Left kidney (tissue), 2 donors: Measurements from ENCODE around the gene KCNK1. TPM values are rescaled to one million over a fixed set of nuclear protein-coding genes. Genes with fewer than 3 reads are reported as not detected.
"Not testable (repeated sequence)": the region's sequence is repeated elsewhere in the genome, so short reads cannot be mapped to it uniquely, and the experiment has no call there.

Experiments
- DNase-seq: peaks from one replicate; pipeline ENCODE4 v3.0.0-alpha.2; 2013
- polyA plus RNA-seq: library from polyadenylated mRNA; unstranded; fragments of 120-200 nt; gene quantifications from one replicate; pipeline ENCODE4 v1.2.1, GENCODE V29; 2013; ENCODE audit not compliant: insufficient read length

KCNK1 gene
- polyA plus RNA-seq, 1 donor = 6.2 TPM

DNA sequence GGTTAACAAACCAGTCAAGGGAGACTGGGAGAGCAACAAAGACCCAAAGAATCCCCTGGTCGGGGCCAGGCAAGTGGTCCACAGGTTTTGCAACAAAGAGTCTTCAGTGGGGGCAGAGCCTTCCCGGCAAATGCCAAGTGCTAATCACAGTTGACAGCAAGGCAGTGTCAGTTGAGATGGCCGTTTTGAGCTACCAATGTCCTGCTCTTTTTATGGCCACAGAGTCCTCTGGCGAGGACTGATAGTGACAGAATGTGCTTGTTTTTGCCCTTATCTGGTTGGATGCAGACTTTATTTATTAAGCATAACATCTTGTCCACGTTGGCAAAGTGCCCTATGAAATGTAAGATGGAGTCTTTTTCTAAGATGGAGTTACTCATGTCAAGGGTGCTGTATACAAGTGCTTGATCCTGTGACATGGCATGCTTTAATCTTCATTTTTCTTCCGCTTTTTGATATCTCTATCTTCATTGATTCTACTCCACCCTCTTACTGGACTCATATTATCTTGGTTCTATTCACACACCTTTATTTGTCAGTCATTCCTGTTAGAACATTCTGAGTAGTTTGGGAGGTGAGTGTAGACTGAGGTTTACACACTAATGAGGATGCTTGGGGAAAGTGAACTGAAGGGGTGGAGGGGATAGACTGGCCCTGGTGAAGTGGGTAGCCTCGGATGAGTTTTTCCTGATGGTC lies 51.8 kb downstream of the KCNK1 start:
- DNase-seq = no peak

DNA sequence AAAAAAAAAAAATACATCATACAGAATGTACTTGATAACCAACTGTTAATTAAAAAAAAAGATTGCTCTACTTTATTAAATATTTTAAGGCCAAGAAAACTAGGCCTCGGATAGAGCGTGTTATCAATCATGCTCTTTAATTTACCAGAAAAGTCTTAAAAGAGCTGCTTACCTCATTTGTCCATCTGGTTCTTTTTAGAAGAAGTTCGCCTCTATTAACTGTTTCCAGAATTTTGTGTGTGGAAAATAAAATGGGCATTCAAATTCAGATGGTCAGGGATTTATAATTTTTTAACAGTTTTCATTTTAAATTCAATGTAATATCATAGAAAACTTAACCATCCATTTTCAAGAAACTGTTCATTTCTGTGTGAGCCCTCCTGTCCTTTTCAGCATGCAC lies 53.8 kb downstream of the KCNK1 start:
- DNase-seq = no peak

DNA sequence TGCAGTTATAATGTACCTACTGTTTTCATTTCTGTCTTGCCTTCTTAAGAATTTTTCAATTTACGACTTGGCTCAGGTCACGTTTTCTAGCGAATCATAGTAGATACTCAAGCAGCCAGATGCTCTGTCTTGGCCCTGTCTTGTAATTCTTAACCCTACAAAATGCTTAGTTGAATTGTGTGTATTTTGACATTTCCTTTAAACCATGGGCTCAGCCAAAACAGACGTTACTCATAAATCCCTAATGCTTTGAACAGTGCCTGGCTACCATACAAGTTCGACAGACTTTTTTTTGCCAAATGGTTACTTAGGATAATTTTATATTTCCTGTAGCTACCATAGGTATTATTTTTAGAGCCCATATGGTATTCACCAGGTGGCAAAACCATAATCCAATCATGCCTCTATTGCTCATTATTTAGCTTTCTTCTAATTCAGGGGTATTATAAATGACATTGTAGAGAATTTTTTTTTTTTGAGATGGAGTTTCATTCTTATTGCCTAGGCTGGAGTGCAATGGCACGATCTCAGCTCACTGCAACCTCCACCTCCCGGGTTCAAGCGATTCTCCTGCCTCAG lies 54.3 kb downstream of the KCNK1 start:
- DNase-seq = no peak

DNA sequence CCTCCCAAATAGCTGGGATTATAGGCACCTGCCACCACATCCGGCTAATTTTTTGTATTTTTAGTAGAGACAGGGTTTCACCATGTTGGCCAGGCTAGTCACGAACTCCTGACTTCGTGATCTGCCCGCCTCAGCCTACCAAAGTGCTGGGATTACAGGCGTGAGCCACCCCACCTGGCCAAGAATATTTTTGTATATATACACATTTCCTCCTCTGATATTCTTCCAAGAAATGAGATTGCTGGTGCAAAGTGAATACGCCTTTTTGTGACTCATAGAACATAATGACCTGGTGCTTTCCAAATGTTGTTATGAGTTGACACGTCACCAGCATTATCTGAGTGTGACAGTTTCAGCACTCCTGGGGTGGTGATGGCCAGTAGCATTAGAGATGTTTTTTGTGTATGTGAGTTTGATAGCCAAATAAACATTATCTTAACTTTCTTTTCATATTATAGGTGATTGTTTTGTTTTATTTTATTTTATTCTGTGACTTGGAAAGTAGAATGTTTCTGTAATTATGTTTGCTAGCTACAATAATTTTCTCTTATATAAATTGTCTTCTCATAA lies 54.9 kb downstream of the KCNK1 start:
- DNase-seq = no peak

DNA sequence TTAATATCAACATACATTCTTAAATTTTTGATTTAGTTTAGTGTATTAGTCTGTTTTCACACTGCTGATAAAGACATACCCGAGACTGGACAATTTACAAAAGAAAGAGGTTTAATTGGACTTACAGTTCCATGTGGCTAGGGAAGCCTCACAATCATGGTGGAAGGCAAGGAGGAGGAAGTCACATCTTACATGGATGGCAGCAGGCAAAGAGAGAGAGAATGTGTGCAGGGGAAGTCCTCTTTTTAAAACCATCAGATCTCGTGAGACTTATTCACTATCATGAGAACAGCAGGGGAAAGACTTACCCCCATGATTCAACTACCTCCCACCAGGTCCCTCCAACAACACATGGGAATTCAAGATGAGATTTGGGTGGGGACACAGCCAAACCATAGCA lies 56.5 kb downstream of the KCNK1 start:
- DNase-seq = not testable (repeated sequence)

DNA sequence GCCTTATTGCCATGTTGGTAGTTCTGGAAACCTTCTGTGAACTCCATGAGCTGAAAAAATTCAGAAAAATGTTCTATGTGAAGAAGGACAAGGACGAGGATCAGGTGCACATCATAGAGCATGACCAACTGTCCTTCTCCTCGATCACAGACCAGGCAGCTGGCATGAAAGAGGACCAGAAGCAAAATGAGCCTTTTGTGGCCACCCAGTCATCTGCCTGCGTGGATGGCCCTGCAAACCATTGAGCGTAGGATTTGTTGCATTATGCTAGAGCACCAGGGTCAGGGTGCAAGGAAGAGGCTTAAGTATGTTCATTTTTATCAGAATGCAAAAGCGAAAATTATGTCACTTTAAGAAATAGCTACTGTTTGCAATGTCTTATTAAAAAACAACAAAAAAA lies 57.4 kb downstream of the KCNK1 start:
- no peak for DNase-seq

DNA sequence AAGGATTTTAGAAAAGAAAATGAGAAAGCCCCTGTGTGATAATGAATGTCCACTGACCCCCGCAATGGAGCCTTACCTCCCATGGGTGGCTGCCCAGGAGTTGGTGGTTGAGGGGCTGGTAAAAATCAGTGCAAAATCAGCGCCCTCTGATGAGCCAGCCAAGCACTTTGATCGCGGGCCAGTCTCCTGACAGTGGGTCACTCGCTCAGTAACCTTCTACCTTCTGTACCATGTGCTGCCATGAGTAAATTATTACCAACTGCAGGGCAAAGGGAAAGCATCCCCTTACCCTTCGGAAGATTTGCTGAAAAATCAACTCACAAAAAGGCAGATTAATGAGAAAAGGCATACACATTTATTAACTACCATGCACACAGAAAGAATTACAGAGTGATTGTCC lies 58.8 kb downstream of the KCNK1 start:
- DNase-seq = no peak

DNA sequence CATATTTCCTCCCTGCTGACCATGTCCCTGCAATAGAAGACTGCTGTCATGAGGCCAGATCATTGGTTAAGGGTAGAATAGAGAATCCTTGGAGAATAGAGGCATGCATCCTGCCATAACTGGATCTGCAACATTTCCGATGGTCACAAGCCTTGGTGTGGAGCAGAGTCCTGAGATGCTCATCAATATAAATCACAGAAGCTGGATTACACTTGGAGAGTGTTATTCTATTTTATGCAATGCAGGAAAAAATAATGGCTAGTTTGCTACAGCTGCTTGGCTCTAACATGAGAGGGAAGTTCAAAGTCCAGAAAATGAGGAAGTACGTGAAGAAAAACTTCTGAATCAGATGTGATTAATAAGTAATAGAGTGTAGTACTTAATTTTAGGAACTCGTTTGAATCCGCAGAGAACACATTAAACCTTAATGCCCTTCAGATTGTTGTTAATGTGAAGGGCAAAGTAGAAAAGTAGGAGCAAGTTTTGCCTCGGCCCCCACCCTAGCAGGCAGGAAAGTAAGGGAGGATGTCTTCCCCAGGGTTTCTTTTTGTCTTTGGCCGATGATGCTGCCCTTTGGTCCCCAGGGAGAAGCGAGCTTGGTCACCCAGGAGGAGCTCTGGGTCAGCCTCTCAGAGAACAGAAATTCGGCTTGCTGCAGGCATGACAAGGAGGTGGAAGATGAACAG lies 59.5 kb downstream of the KCNK1 start:
- DNase-seq = no peak

DNA sequence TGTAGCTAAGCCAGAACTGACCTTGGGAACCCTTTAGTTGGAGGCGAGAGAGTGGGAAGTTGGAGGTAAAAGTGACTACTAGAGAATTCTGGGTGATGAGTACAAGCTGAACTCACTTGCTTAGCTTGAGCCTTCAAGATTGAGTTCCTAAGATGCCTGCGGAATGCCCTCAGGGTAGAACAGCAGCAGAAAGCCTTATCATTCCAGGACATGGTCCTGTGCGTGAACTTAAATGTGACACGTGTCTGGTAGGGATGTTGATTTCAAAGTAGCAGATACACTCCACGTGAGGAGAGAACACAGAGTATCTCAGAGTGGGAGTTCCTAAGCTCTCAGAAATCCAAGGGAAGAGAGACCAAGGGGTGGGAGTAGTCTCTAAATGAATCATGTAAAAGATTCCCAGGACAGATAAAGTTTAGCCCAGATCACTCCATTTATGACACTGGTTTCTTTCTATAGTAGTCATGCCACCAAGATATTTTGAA lies 60.1 kb downstream of the KCNK1 start:
- no peak for DNase-seq

DNA sequence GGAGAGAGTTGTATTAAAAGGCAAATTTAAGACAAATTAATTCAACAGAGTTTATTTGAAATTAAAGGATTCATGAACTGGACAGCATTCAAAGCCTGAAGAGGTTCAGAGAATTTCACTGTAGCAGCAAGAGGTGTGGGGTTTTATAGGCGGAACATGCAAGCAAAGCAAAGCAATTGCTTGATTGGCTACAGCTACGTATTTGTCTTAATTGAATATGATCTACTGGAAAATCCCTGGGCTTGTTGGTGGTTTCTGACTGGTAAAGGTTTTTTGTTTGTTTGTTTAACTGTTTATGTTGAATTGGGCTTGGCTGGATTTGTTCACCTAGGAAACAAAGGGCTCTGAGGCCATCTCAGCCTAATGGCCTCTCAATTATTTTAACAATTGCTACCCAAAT lies 61.5 kb downstream of the KCNK1 start:
- no peak for DNase-seq

DNA sequence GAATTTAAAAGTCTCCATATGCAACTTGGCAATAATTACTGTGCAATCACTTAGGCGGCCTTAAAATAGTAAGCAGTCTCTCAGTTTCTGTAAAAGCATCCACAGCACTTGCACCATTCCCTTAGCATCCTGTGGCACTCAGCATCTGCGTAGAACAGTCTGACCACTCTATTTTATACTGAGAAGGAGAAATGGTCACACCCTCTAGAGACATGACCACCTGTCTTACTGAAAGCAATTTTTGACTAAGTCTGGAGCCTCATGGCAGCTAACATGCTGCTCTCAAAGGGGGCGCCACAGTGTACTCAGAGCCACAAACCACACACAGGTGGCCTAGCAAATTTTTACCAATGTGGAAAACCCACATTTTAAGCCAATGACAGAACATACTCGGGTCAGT lies 62.0 kb downstream of the KCNK1 start:
- DNase-seq = no peak

DNA sequence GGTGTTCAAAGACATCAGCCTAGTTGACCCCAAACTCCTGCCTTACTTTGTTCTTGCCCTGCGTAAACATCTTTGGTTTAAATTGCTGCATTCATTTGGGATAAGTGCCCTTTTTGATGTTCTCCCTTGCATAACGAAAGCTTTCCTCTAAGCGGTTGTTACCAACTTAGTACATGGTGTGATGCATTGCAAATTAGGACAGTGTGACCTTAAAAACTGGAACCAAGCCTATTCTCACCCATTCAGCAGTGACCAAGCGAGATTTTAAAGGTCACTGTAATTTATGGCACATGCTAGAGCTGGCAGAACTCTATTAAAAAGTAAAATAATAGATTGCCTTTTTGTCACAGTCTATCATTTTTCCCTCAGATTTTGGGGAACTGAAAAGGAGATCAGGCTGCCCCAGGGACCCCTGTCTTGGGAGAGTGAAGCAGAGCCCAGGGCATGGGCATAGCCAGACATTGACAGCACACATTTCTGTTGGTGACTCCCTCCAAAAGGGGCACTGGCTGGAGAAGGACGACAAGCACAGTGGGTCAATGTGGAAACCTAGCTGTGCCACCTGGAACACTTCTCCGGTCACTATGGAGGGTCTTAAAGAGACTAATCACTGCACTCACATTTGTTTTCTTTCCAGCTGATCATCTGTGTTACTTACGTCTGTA lies 63.9 kb downstream of the KCNK1 start:
- DNase-seq = no peak

DNA sequence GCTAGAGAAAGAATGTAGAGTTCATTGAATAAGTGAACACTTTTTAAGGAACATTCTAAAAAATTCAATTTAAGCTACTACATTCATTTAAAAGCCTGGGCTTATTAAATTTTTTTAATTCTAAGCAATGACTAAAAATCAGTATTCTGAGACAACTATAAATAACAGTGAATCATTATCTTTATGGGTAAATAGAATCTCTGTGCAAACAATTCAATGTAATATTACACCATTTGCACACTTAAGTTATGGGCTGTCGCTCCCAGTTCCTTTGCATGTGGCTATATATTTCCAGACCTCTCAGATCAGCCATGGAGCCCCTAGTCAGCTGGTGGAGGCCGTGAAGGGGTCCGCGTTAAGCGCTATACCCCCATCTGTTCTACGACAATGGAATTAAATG lies 65.1 kb downstream of the KCNK1 start:
- no peak for DNase-seq

DNA sequence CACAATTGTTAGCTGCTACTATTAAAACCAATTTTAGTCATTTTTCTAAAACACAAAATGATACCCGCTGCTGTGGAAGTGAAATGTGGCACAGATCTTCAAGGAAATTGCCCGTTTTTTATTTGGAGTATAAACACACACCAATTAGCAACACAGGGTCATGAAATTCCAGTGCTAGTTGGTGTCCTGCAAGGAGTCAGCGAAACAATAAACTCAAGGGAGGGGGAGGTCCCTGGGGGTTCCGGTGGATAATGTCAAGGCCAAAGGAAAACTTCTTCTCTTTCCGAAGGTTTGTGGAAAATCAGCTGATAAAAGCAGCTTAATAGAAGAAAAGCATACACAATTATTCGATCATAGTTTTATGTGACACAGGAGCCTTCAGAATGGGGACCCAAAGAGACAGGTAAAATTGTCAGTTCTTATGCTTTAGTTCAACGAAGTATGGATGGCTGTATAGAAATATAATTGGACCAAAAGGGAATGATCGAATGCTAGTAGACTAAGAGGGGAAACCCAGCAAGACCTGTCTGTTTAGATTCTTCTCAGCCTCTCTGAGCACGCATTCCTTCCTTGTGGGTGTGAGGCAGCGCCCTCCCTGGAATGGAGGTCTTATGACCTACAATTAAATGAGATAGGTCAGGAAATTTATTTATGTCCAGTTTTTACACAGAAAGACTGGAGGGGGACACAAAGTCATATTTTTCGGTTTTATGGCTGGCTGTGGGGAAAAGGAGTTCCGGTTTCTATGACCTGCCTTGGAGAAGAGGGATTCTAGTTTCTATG lies 65.9 kb downstream of the KCNK1 start:
- DNase-seq = no peak

DNA sequence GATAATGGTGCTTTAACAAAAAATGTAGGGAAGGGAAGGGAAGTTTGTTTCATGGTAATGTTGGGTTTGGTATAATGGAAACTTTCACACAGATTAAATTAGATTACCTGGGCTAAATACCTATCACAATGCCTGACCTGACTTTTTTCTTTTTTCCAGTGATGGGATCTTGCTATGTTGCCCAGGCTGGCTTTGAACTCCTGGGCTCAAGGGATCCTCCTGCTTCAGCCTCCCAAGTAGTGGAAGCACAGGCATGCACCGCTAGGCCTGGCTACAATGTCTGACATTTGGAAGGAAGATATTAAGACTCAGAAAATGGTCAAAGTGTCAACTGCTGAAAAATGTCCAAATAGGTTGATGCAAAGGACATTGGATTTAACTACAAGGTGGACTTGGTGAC lies 67.4 kb downstream of the KCNK1 start:
- DNase-seq = no peak

DNA sequence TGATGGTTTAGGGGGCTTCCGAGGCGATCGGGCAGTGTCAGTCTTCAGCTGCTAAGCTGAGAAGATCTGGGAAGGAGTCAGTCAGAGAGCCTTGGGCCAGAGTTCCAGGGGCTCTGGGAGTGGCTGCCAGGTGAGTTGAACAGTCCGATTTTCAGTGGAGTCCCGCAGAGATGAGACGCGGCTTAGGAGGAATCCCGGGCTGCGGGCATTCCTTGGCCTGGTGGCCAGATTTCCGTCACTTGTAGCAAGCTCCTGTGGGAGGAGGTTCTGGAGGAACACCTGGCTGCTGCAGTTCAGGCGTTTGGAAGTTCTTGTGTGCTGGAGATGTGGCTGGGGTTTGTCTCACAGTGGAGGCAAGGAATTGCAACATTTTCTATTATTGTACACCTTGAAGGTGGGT lies 72.7 kb downstream of the KCNK1 start:
- DNase-seq = not testable (repeated sequence)

DNA sequence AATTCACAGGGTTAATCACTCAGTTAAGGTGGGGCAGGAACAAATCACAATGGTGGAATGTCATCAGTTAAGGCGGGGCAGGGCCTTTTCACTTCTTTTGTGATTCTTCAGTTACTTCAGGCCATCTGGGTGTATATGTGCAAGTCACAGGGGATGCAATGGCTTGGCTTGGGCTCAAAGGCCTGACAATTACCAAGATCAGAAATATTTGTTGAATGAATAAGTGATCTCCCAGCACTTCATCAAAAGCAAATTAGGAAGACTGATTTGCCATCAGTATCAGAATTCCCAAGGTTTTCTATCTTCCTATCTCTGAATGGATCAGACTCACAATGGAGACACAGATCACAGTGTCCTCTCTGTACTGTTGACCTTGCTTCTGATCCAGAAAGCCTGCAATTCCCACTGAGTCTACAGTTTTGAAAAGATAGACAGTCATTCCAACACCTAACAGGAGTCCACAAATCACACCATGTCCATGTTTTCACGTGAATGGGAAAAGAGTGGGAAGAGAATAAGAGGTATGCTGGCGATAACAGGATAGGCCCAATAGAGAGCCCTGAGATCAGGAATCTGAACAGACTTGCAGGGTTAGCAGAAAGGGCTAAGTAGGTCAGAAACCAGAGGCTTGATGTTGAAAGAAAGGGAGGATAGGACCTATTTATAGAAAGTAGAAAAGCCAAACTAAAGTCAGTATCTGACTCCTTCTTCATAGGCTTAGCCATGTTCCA lies 75.3 kb downstream of the KCNK1 start:
- no peak for DNase-seq

DNA sequence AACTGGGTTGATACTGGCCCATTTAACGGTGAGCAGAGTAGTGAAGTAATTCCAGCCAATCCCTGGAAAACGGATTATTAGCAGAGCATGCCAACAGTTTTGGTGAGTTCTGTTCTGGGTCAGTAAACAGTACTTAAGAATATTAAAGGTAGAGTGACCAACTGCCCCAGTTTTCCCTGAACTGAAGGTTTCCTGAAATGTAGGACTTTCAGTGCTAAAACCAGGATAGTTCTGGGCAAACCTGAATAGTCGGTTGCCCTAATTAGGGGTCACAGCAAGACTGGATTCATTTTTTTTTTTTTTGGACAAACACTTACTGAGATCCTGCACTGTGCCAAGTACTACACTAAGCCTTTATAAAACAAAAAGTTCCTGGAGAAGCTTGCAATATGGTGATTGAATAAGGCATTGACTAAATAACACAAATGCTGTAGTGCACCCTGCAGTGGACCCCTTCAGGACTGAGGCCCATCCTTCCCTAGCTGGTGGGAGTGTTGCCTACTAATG lies 75.9 kb downstream of the KCNK1 start:
- no peak for DNase-seq

DNA sequence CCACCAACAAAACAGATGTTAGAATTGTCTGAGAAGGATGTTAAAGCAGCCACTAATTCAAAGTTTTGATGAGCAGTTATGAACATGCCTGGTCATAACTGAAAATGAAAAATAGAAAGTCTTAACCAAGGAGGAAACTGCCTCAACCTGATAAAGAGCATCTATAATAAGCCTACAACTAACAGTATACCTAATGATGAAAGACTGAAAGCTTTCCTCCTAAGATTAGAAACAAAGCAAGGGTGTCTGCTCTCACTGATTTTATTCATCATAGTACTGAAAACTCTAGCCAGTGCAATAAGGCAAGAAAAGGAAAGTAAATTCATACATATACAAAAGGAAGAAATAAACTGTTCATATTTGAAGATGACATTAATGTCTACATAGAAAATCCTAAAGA lies 82.0 kb downstream of the KCNK1 start:
- no peak for DNase-seq

DNA sequence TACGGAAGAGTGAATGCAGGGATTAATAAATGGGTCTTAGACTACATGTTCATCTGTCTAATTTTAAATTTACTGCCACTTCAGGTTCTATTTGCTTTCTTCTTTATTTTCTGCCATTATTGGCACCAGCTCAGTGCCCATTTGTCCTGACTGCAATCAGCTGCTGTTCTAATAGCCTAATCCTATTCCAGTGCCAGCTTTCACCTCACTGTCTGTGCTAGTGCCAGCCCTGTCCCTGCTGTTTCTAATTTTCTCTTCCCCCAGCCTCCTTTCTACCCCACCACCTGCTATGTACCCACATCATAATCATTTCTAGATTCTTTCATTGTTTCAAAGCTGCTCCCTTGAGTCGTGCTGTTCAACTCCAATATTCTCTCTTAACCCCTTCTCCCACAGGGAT lies 86.4 kb downstream of the KCNK1 start:
- DNase-seq = no peak
